ENCODE measurements around the gene RASGRF2.

Gene RASGRF2

GRCh38 chr5:81205058-81205457, 244.9 kb downstream of the RASGRF2 start:
- H3K27ac ChIP-seq: no peak overlapping the region
- no peaks in the 10 kb centered on the region for H3K79me2 ChIP-seq
- no peak for TF ChIP-seq CTCF (IDR thresholded peaks at IDR 0.05)

GRCh38 chr5:81207009-81207408, 246.8 kb downstream of the RASGRF2 start:
- Histone ChIP-seq H3K79me2 (no peaks in the 10 kb centered on the region), H3K9me3 (ENCODE audit: control insufficient read depth, low read length) (no peaks in the 10 kb centered on the region), H3K36me3 (ENCODE audit: control insufficient read depth, insufficient read depth, low read length) (no peaks in the 10 kb centered on the region), H3K4me2 (ENCODE audit: low read length) (no peak overlapping the region), H3K4me1 (no peaks in the 10 kb centered on the region), H3K9ac (no peak overlapping the region), H3K4me3 (ENCODE audit: low read depth, low read length) (no peak overlapping the region), H2AFZ (no peak overlapping the region), H3K27ac (no peak overlapping the region), H3K27me3 (ENCODE audit: control insufficient read depth, insufficient read depth, low read length) (no peaks in the 10 kb centered on the region)
- TF ChIP-seq CTCF (IDR thresholded peaks at IDR 0.05): no peak

More at GRCh38 chr5:81205058-81205457, 244.9 kb downstream of the RASGRF2 start:
- Histone ChIP-seq H3K36me3 (ENCODE audit: control insufficient read depth, insufficient read depth, low read length) (no peaks in the 10 kb centered on the region), H3K27me3 (ENCODE audit: control insufficient read depth, insufficient read depth, low read length) (no peaks in the 10 kb centered on the region), H3K4me2 (ENCODE audit: low read length) (no peak overlapping the region), H3K9me3 (ENCODE audit: control insufficient read depth, low read length) (no peaks in the 10 kb centered on the region), H2AFZ (no peak overlapping the region), H3K9ac (no peak overlapping the region), H3K4me3 (ENCODE audit: low read depth, low read length) (no peak overlapping the region), H3K4me1 (no peaks in the 10 kb centered on the region)

- H3K27me3 ChIP-seq (ENCODE audit: control insufficient read depth, insufficient read depth, low read length): no peaks in the 10 kb centered on the region
- no peak overlapping the region for H3K4me2 ChIP-seq (ENCODE audit: low read length)
- no peaks in the 10 kb centered on the region for H3K9me3 ChIP-seq (ENCODE audit: control insufficient read depth, low read length)
- no peak overlapping the region for H3K27ac ChIP-seq
- TF ChIP-seq CTCF (IDR thresholded peaks at IDR 0.05): no peak
- H3K4me1 ChIP-seq: no peaks in the 10 kb centered on the region
- no peaks in the 10 kb centered on the region for H3K36me3 ChIP-seq (ENCODE audit: control insufficient read depth, insufficient read depth, low read length)
- H3K79me2 ChIP-seq: no peaks in the 10 kb centered on the region
- no peak overlapping the region for H3K9ac ChIP-seq
- H3K4me3 ChIP-seq (ENCODE audit: low read depth, low read length): no peak overlapping the region
- no peak overlapping the region for H2AFZ ChIP-seq
Observed at GRCh38 chr5:81208904-81209303, 248.7 kb downstream of the RASGRF2 start.

GRCh38 chr5:81209386-81209785, 249.2 kb downstream of the RASGRF2 start:
- Histone ChIP-seq H2AFZ (no peak overlapping the region), H3K4me2 (ENCODE audit: low read length) (no peak overlapping the region), H3K36me3 (ENCODE audit: control insufficient read depth, insufficient read depth, low read length) (no peaks in the 10 kb centered on the region), H3K9ac (no peak overlapping the region), H3K27ac (no peak overlapping the region), H3K27me3 (ENCODE audit: control insufficient read depth, insufficient read depth, low read length) (no peaks in the 10 kb centered on the region), H3K79me2 (no peaks in the 10 kb centered on the region), H3K4me1 (no peaks in the 10 kb centered on the region), H3K9me3 (ENCODE audit: control insufficient read depth, low read length) (no peaks in the 10 kb centered on the region), H3K4me3 (ENCODE audit: low read depth, low read length) (no peak overlapping the region)
- no peak for TF ChIP-seq CTCF (IDR thresholded peaks at IDR 0.05)

GRCh38 chr5:81209869-81210493, 249.8 kb downstream of the RASGRF2 start:
- Histone ChIP-seq H3K4me1 (no peaks in the 10 kb centered on the region), H3K9ac (no peak overlapping the region), H3K4me2 (ENCODE audit: low read length) (no peak overlapping the region), H2AFZ (no peak overlapping the region), H3K27me3 (ENCODE audit: control insufficient read depth, insufficient read depth, low read length) (no peaks in the 10 kb centered on the region), H3K4me3 (ENCODE audit: low read depth, low read length) (no peak overlapping the region), H3K9me3 (ENCODE audit: control insufficient read depth, low read length) (no peaks in the 10 kb centered on the region), H3K27ac (no peak overlapping the region), H3K36me3 (ENCODE audit: control insufficient read depth, insufficient read depth, low read length) (no peaks in the 10 kb centered on the region), H3K79me2 (no peaks in the 10 kb centered on the region)
- no peak for TF ChIP-seq CTCF (IDR thresholded peaks at IDR 0.05)

All from parathyroid adenoma (tissue), 2 donors.